Measurements from ENCODE around the gene TMEM221.

Gene TMEM221

DNA sequence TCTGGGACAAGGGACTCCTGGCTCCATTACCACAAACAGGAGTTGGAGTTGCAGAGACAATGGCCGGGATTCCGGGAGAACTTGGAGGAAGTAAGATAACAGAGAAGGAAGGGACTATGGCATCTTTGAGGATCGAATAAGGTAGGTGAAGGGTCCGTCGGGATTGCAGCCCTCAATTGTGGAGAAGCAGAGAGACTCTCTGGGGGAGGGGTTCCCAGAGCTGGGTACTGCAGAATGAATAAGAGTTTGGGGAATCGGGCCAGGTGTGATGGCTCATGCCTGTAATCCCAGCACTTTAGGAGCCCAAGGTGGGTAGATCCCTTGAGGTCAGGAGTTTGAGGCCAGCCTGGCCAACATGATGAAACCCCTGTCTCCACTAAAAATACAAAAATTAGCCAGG is 46.8 kb downstream of the TMEM221 start:
- peak overlapping the region; percentile 92 for H3K27ac Mint-ChIP-seq
- TF ChIP-seq, protein P1, sequence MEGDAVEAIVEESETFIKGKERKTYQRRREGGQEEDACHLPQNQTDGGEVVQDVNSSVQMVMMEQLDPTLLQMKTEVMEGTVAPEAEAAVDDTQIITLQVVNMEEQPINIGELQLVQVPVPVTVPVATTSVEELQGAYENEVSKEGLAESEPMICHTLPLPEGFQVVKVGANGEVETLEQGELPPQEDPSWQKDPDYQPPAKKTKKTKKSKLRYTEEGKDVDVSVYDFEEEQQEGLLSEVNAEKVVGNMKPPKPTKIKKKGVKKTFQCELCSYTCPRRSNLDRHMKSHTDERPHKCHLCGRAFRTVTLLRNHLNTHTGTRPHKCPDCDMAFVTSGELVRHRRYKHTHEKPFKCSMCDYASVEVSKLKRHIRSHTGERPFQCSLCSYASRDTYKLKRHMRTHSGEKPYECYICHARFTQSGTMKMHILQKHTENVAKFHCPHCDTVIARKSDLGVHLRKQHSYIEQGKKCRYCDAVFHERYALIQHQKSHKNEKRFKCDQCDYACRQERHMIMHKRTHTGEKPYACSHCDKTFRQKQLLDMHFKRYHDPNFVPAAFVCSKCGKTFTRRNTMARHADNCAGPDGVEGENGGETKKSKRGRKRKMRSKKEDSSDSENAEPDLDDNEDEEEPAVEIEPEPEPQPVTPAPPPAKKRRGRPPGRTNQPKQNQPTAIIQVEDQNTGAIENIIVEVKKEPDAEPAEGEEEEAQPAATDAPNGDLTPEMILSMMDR (IDR thresholded peaks at IDR 0.05): no peak
- peak overlapping the region; percentile 60 for H3K4me3 Mint-ChIP-seq
- H3K4me1 Mint-ChIP-seq: peaks cover 40% of the 10 kb centered on the region
- H3K36me3 Mint-ChIP-seq (ENCODE audit: low read depth): peaks cover 31% of the 10 kb centered on the region
- H3K9me3 Mint-ChIP-seq: no peaks in the 10 kb centered on the region
- no peak for DNase-seq
- H3K27me3 Mint-ChIP-seq (ENCODE audit: low read depth, poor library complexity): no peaks in the 10 kb centered on the region

DNA sequence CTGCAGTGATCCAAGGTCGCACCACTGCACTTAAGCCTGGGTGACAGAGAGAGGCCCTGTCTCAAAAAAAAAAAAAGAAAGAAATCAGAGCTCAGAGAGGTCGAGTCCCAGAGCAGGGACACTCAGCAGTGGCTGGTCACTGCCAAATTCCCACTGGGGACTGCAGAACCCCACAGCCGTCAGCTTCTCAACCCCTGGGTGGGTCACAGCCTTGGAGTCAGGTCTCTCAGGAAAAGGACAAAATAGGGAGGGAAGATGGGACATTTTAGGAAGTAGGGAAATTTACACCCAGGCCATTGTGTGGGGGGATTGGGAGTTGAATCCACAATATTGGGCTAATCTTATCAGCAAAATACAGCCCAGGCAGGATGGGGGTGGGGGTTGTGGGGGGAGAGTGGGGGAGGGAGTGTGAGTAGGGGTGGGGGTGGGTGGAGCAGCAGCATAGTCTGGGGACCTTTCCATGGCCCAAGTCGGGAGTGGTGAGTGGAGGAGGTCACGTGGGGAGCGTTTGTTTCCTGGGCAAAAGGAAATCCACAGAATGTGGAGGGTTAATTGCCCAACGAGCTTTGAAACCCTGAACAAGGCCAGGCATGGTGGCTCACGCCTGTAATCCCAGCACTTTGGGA is 49.5 kb downstream of the TMEM221 start:
- Mint-ChIP-seq H3K27me3 (ENCODE audit: low read depth, poor library complexity) (no peaks in the 10 kb centered on the region), H3K4me3 (no peak overlapping the region), H3K36me3 (ENCODE audit: low read depth) (peaks cover 31% of the 10 kb centered on the region), H3K9me3 (no peaks in the 10 kb centered on the region), H3K27ac (no peak overlapping the region), H3K4me1 (peaks cover 21% of the 10 kb centered on the region)
- TF ChIP-seq, protein P1 (IDR thresholded peaks at IDR 0.05): no peak
- DNase-seq: no peak

DNA sequence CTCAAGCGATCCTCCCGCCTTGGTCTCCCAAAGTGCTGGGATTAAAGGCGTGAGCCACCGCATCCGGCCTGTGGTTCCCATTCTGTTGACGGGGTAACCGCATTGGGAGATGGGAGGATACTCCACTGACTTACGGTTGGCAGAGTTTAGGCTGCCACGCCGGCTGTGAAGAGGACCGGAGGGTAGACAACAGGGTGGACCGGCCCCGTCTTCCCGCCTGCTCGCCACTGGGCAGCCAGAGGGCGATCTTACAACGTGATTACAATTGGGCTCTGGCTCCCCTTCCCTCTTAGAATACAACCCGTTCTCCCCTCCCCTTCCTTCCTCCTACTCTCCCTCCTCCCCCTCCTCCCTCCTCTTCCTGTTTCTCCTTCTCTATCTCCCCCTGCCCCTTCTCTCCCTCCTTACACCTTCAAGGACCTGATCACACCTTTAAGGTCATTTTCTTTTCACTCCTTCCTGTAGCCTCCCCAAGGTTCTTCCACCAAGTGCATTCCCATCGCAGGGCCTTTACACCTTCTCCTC is 53.5 kb downstream of the TMEM221 start:
- Mint-ChIP-seq H3K9me3 (peaks cover 6% of the 10 kb centered on the region), H3K36me3 (ENCODE audit: low read depth) (peaks cover 12% of the 10 kb centered on the region), H3K27ac (peak overlapping the region; percentile 64), H3K27me3 (ENCODE audit: low read depth, poor library complexity) (peaks cover 4% of the 10 kb centered on the region), H3K4me1 (peaks cover 23% of the 10 kb centered on the region), H3K4me3 (no peak overlapping the region)
- TF ChIP-seq, protein P1 (IDR thresholded peaks at IDR 0.05): peak; percentile 45
- peak; percentile 50 for DNase-seq

DNA sequence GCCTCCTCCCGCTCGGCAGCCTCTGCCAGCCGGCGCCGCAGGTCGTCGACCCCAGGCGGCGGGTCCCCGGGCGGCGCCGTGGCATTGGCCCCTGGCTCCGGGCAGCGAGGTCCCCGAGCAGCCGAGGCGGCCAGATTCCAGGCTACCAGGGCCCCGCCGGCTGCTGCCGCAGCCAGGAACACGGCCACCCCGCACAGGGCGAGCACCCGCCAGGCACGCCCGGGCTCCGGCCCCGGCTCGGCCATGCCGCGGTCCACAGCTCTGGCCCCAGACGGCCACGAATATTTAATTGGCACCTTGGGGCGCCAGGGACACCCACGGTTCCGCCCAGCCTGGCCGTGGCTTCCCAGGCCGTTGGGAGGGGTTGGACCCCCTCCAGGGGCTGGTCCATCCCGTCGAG is 54.6 kb downstream of the TMEM221 start, which contains the start of gene CCDC194:
Gene CCDC194, minus strand, starts transcription at position 283 of the 400 bp plus-strand sequence. Its CDS starts 38 bp downstream, at position 245.
- Mint-ChIP-seq H3K36me3 (ENCODE audit: low read depth) (peaks cover 18% of the 10 kb centered on the region), H3K9me3 (peaks cover 17% of the 10 kb centered on the region), H3K27ac (peak within 1 kb of the TSS; percentile 64), H3K4me3 (no peak within 1 kb of the TSS), H3K27me3 (ENCODE audit: low read depth, poor library complexity) (peaks cover 12% of the 10 kb centered on the region), H3K4me1 (peaks cover 23% of the 10 kb centered on the region)
- TF ChIP-seq, protein P1 (IDR thresholded peaks at IDR 0.05): no peak
- DNase-seq: no peak

DNA sequence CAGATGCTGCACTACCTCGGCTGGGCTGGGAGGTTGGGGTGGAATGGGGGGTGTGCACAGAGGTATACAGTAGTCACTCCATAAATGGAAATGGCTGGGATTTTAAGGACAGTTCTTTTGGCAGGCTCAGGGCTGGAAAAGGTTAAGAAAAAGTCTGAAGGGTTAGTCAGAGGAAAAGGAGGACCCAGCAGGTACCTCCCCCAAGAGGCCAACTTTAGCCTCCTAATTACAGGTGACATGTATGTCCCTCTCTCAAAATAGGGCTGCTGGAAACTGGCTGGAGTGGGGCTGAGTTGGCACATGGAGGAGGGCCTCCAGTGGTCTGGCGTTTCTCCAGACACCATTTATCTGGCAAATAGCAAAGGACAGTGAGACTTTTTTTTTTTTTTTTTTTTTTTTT is 55.5 kb downstream of the TMEM221 start:
- DNase-seq: no peak
- no peak overlapping the region for H3K27ac Mint-ChIP-seq
- H3K27me3 Mint-ChIP-seq (ENCODE audit: low read depth, poor library complexity): peaks cover 19% of the 10 kb centered on the region
- no peak overlapping the region for H3K4me3 Mint-ChIP-seq
- H3K4me1 Mint-ChIP-seq: peaks cover 23% of the 10 kb centered on the region
- TF ChIP-seq, protein P1 (IDR thresholded peaks at IDR 0.05): no peak
- peaks cover 23% of the 10 kb centered on the region for H3K9me3 Mint-ChIP-seq
- peaks cover 19% of the 10 kb centered on the region for H3K36me3 Mint-ChIP-seq (ENCODE audit: low read depth)

Measured in nephron progenitor cell (in vitro differentiated cells).